Breast epithelium (tissue), 4 donors: ENCODE data around the gene IKZF3. TPM values are rescaled to one million over a fixed set of nuclear protein-coding genes. Genes with fewer than 3 reads are reported as not detected.
A peak's percentile ranks its signal among the peaks of the same experiment; 100 is the strongest.
"Not testable (repeated sequence)": the region's sequence is repeated elsewhere in the genome, so short reads cannot be mapped to it uniquely, and the experiment has no call there.

Experiments used
- DNase-seq, 2 donors: peaks; one replicate each; pipeline ENCODE4 v3.0.0-alpha.2; 2019; ENCODE audit warnings: low spot score in 2 of 2
- H3K27ac ChIP-seq, 2 donors: fragments of 200-600 bp; sonication (generic) in 1 of 2; one replicate each; pipeline ENCODE4 v1.5.1; 2016 to 2019; ENCODE audit warnings: mild to moderate bottlenecking in 1 of 2
- H3K27me3 ChIP-seq, 2 donors: fragments of 200-600 bp; sonication (generic) in 1 of 2; one replicate each; pipeline versions ENCODE4 v1.5.1 to v1.6.0; 2017 to 2019; ENCODE audit warnings: control low read depth in 1 of 2, mild to moderate bottlenecking in 1 of 2
- H3K36me3 ChIP-seq: fragments of 200-600 bp; one replicate; pipeline ENCODE4 v1.5.1; 2019
- H3K4me1 ChIP-seq, 2 donors: fragments of 200-600 bp; sonication (generic); one replicate each; pipeline ENCODE4 v1.5.1; 2016 to 2019; ENCODE audit warnings: control low read depth in 1 of 2
- H3K4me3 ChIP-seq, 3 donors: fragments of 200-600 bp; sonication (generic); 1 replicate in 2 of 3; 2 replicates in 1 of 3; pipeline ENCODE4 v1.5.1; 2016 to 2019; ENCODE audit warnings: mild to moderate bottlenecking in 3 of 3, moderate library complexity in 2 of 3
- H3K9me3 ChIP-seq, 2 donors: fragments of 200-600 bp; sonication (generic) in 1 of 2; one replicate each; pipeline ENCODE4 v1.5.1; 2016 to 2019; ENCODE audit warnings: control low read depth in 1 of 2
- POLR2A ChIP-seq: fragments of 450-650 bp; IDR thresholded peaks from one replicate; pipeline ENCODE4 v1.6.1; 2016; ENCODE audit warnings: antibody characterized with exemption, mild to moderate bottlenecking, moderate library complexity
- POLR2AphosphoS5 ChIP-seq, 3 donors: sonication (generic); formaldehyde crosslinking; IDR thresholded peaks; one replicate each; pipeline ENCODE4 v1.6.1; 2017; ENCODE audit warnings: antibody characterized with exemption in 3 of 3
- intact Hi-C: fragments of 100-400 bp; cut with DNase I; formaldehyde crosslinking; loops from one replicate; pipeline ENCODE4 v1.15.1; 2023; ENCODE audit warnings: low total_unique reads
- total RNA-seq, 3 donors: library from RNA; depleted of rRNA; stranded (reverse); fragments of >200 nt; gene quantifications; one replicate each; pipeline ENCODE4 v1.1.0, GENCODE V29; 2016
- TF ChIP-seq, protein P1 (sequence below), 3 donors: fragments of 450-650 bp; IDR thresholded peaks; one replicate each; pipeline ENCODE4 v1.5.1; 2016 to 2017; ENCODE audit warnings: antibody characterized with exemption in 3 of 3, mild to moderate bottlenecking in 3 of 3, moderate library complexity in 3 of 3

The IKZF3 gene
- total RNA-seq, 3 donors from 2014 or later: 1.8 to 4.8 (median 2.3) TPM

DNA sequence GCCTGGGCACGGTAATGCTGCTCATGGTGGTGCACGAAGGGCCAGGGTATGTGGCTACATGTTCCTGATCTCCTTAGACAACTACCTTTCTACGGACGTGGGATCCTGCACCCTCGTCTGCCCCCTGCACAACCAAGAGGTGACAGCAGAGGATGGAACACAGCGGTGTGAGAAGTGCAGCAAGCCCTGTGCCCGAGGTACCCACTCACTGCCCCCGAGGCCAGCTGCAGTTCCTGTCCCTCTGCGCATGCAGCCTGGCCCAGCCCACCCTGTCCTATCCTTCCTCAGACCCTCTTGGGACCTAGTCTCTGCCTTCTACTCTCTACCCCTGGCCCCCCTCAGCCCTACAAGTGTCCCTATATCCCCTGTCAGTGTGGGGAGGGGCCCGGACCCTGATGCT is 152.3 kb downstream of the IKZF3 start:
- H3K27me3 ChIP-seq: no peaks in the 10 kb centered on the region
- intact Hi-C loops: no loop called here
- H3K4me1 ChIP-seq: peaks cover under 1 to 13% of the 10 kb centered on the region in 2 donors
- no peak for DNase-seq
- H3K36me3 ChIP-seq: peaks cover 5% of the 10 kb centered on the region
- no peak overlapping the region for H3K27ac ChIP-seq
- H3K4me3 ChIP-seq: no peak overlapping the region
- TF ChIP-seq, protein P1, sequence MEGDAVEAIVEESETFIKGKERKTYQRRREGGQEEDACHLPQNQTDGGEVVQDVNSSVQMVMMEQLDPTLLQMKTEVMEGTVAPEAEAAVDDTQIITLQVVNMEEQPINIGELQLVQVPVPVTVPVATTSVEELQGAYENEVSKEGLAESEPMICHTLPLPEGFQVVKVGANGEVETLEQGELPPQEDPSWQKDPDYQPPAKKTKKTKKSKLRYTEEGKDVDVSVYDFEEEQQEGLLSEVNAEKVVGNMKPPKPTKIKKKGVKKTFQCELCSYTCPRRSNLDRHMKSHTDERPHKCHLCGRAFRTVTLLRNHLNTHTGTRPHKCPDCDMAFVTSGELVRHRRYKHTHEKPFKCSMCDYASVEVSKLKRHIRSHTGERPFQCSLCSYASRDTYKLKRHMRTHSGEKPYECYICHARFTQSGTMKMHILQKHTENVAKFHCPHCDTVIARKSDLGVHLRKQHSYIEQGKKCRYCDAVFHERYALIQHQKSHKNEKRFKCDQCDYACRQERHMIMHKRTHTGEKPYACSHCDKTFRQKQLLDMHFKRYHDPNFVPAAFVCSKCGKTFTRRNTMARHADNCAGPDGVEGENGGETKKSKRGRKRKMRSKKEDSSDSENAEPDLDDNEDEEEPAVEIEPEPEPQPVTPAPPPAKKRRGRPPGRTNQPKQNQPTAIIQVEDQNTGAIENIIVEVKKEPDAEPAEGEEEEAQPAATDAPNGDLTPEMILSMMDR (IDR thresholded peaks at IDR 0.05): no peak
- TF ChIP-seq POLR2A (no peak), POLR2AphosphoS5 (IDR thresholded peaks at IDR 0.05) (no peak)
- H3K9me3 ChIP-seq: no peaks in the 10 kb centered on the region

DNA sequence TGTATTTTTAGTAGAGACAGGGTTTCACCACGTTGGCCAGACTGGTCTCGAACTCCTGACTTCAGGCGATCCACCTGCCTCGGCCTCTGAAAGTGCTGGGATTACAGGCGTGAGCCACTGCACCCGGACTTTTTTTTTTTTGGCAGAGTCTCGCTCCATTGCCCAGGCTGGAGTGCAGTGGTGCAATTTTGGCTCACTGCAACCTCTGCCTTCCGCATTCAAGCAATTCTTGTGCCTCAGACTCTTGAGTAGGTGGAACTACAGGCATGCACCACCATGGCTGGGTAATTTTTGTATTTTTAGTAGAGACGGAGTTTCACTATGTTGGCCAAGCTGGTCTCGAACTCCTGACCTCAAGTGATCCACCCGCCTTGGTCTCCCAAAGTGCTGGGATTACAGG is 153.0 kb downstream of the IKZF3 start:
- H3K9me3 ChIP-seq, H3K4me3 ChIP-seq, DNase-seq, intact Hi-C loops, H3K36me3 ChIP-seq, H3K27ac ChIP-seq, H3K27me3 ChIP-seq: not testable (repeated sequence)
- H3K4me1 ChIP-seq: peaks cover 0 to 21% of the 10 kb centered on the region in 2 donors

DNA sequence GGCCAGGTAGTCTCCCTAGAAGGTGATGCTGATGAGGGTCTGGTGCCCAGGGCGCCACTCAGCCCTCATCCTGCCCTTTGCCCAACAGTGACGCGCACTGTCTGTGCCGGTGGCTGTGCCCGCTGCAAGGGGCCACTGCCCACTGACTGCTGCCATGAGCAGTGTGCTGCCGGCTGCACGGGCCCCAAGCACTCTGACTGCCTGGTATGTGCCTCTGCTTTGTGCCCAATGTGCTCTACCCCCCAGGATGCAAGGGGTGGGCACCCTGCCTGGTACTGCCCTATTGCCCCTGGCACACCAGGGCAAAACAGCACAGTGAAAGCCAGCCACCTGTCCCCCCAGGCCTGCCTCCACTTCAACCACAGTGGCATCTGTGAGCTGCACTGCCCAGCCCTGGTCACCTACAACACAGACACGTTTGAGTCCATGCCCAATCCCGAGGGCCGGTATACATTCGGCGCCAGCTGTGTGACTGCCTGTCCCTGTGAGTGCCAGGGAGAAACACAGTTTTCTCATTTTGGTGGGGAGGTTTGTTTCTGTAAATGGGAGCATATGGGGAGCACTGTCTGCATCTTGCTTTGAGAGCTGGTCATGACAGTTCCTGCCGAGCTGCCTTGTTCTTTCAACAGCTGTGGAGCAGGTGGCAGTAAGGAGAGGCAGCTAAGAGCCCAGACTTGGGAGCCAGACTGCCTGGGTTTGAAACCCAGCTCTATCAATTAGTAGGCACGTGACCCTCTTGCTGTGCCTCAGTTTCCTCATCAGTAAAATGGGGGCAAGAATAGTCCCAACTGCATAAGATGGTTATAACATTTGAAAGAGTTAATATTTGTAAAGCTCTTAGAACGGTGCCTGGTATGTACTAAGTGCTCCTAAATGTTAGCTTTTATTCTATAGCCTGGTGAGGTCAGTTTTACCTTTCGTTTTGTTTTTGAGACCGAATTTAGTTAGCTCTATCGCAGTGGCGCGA is 153.8 kb downstream of the IKZF3 start:
- Histone ChIP-seq H3K4me1 (peaks cover under 1 to 25% of the 10 kb centered on the region in 2 donors), H3K27me3 (no peaks in the 10 kb centered on the region), H3K4me3 (no peak overlapping the region), H3K36me3 (peaks cover 5% of the 10 kb centered on the region), H3K9me3 (no peaks in the 10 kb centered on the region), H3K27ac (peak overlapping the region in 1 of 2 donors; percentile 98)
- intact Hi-C loops: no loop called here
- no peak for TF ChIP-seq POLR2AphosphoS5 (IDR thresholded peaks at IDR 0.05)
- TF ChIP-seq, protein P1 (IDR thresholded peaks at IDR 0.05): no peak
- no peak for TF ChIP-seq POLR2A
- no peak for DNase-seq

DNA sequence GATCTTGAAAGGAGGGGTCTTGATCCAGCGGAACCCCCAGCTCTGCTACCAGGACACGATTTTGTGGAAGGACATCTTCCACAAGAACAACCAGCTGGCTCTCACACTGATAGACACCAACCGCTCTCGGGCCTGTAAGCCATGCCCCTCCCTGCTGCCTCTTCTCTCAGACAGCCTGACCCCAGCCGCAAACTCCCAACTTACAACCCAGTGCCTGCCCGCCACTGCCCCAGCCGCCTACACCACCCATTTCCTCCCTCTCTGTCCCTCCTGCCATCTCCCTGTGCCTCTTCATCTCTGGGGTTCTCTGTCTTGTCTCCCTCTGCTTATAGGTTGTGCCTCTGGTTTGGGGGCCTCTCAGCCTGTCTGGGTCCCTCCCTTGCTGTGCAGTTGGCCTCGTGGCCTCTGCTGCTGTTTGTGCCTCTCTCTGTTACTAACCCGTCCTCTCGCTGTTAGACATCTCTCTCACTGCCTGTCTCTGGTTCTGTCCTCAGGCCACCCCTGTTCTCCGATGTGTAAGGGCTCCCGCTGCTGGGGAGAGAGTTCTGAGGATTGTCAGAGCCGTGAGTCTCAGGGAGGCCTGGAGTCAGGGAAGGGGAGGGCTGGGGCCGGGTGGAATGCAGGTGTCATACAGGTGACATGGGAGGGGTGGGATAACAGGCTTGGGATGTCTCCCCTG is 154.7 kb downstream of the IKZF3 start:
- Histone ChIP-seq H3K36me3 (peaks cover 5% of the 10 kb centered on the region), H3K27ac (peak overlapping the region in 1 of 2 donors; percentile 98), H3K4me3 (no peak overlapping the region), H3K27me3 (no peaks in the 10 kb centered on the region), H3K4me1 (peaks cover 4 to 33% of the 10 kb centered on the region in 2 donors), H3K9me3 (no peaks in the 10 kb centered on the region)
- intact Hi-C loops: no loop called here
- no peak for TF ChIP-seq POLR2AphosphoS5 (IDR thresholded peaks at IDR 0.05)
- no peak for TF ChIP-seq POLR2A
- TF ChIP-seq, protein P1 (IDR thresholded peaks at IDR 0.05): no peak
- DNase-seq: no peak

Other genes starting within 250 kb of the IKZF3 start
- gene PPP1R1B, start 237.4 kb downstream of the IKZF3 start, total RNA-seq: 10 to 100 TPM; 22.6 to 71.3 (median 67.5) TPM
- 10 to 100 TPM; 37.0 to 43.9 (median 42.0) TPM for gene STARD3, start 227.2 kb downstream of the IKZF3 start, total RNA-seq
- gene TCAP, start 199.0 kb downstream of the IKZF3 start, total RNA-seq: under 1 TPM; 0.48 to 0.73 (median 0.66) TPM
- gene PNMT, start 195.9 kb downstream of the IKZF3 start, total RNA-seq: 1 to 10 TPM; 1.6 to 9.5 (median 5.1) TPM
- gene PGAP3, start 176.3 kb downstream of the IKZF3 start, total RNA-seq: 10 to 100 TPM; 11.7 to 23.7 (median 21.6) TPM
- 100 to 1,000 TPM in 1 of 3 donors, 10 to 100 TPM in 2; 13.1 to 118 (median 59.0) TPM for gene ERBB2, start 164.2 kb downstream of the IKZF3 start, total RNA-seq
- 10 to 100 TPM; 50.7 to 68.2 (median 61.6) TPM for gene MIEN1, start 133.8 kb downstream of the IKZF3 start, total RNA-seq
- gene GRB7, start 126.4 kb downstream of the IKZF3 start, total RNA-seq: 10 to 100 TPM in 2 of 3 donors, not detected in 1; 27.9 to 69.2 TPM
- not detected for gene ZPBP2, start 3.9 kb upstream of the IKZF3 start, total RNA-seq
- 10 to 100 TPM in 2 of 3 donors, 1 to 10 TPM in 1; 9.1 to 19.0 (median 15.8) TPM for gene GSDMB, start 54.3 kb upstream of the IKZF3 start, total RNA-seq
- gene ORMDL3, start 63.3 kb upstream of the IKZF3 start, total RNA-seq: 100 to 1,000 TPM in 2 of 3 donors, 10 to 100 TPM in 1; 90.5 to 158 (median 104) TPM
- gene LRRC3C, start 63.4 kb upstream of the IKZF3 start, total RNA-seq: 1 to 10 TPM in 1 of 3 donors, not detected in 2; 1.2 TPM
- 1 to 10 TPM in 1 of 3 donors, under 1 TPM in 1, not detected in 1; 0.44 to 3.4 TPM for gene GSDMA, start 98.7 kb upstream of the IKZF3 start, total RNA-seq
- 10 to 100 TPM; 79.4 to 83.0 (median 81.0) TPM for gene PSMD3, start 116.5 kb upstream of the IKZF3 start, total RNA-seq
- 10 to 100 TPM in 1 of 3 donors, under 1 TPM in 1, not detected in 1; 0.32 to 13.0 TPM for gene CSF3, start 151.1 kb upstream of the IKZF3 start, total RNA-seq
- gene MED24, start 190.1 kb upstream of the IKZF3 start, total RNA-seq: 10 to 100 TPM; 50.7 to 74.7 (median 59.7) TPM
- gene THRA, start 198.7 kb upstream of the IKZF3 start, total RNA-seq: 10 to 100 TPM; 41.6 to 61.0 (median 48.1) TPM
- gene NR1D1, start 236.3 kb upstream of the IKZF3 start, total RNA-seq: 10 to 100 TPM in 1 of 3 donors, 1 to 10 TPM in 2; 8.8 to 10.5 (median 9.2) TPM